GM19193 (cell line): ENCODE data around the gene IFI27L2.

Experiments used
- POLR2A ChIP-seq: IDR thresholded peaks from 4 replicates; pipeline ENCODE4 v1.6.1; 2011; ENCODE audit not compliant: insufficient read depth, insufficient read length; ENCODE audit errors: extremely low read depth

The IFI27L2 gene

DNA sequence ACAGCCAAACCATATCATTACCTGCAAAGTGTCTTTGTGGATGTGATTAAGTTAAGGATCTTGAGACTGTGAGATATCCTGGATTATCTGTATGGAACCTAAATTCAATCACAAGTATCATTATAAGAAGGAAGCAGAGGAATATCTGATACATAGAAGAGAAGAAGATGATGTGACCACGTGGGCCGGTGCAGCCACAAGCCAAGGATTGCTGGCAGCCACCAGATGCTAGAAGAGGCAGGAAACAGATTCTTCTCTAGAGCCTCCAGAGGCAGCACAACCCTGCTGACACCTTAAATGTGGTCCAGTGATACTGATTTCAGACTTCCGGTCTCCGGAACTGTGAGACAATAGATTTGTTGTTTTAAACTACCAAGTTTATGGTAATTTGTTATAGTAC lies 6.1 kb upstream of the IFI27L2 start:
- TF ChIP-seq POLR2A: no peak

DNA sequence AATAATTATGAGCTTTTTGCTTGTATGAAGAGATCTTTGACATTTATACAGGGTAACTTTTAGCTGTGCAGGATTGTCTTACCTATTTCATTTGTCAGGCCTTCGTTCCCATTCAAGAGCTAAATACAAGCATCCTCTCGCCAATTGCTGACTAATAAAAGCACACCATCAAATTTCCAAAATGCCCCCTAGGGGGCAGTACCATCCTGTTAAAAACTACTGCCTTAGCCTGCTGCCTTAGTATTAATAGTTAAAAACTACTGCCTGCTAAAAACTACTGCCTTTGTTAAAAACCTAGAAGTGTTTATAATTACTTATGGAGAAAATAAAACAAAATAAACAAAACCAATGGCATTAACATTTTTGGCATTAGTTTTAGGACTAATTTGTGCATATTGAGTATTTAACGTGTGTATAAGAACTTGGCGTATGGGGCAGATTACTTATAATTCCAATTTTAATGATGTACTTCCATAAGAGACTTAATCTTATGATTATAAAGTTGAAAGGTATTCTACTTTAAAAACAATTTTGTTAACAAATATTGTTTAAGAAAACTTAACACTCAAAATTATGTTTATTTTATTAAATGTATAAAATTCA lies 3.0 kb upstream of the IFI27L2 start:
- no peak for TF ChIP-seq POLR2A

DNA sequence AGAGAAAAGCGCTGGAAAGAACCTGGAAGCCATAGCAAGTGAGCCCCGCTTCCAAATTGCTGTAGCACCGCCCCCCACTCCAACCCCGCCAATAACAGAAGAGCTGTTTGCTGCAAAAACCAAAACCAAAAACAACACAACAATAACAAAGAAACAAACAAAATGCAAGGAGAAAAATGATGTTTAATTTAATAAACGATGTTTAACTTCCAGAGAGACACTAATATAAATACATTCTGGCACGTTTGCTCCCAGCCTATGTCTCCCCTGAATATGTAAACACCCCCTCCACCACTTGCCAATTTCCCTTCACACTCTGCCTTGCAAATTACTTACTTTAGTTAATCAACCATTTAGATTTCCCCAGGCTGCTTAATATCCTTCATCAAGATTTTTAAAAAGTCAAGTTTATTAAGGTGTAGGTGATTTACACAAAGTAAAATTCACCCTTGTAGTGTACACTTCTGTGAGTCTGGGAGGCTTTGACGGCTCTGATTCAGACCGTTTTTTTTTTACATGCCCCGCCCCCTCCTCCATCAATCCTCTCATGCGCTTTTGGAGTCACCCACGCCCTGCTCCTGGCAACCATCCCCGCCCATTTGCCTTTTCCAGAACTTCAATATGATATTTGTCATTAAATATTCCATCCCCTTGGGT lies 482 bp upstream of the IFI27L2 start:
- no peak for TF ChIP-seq POLR2A

DNA sequence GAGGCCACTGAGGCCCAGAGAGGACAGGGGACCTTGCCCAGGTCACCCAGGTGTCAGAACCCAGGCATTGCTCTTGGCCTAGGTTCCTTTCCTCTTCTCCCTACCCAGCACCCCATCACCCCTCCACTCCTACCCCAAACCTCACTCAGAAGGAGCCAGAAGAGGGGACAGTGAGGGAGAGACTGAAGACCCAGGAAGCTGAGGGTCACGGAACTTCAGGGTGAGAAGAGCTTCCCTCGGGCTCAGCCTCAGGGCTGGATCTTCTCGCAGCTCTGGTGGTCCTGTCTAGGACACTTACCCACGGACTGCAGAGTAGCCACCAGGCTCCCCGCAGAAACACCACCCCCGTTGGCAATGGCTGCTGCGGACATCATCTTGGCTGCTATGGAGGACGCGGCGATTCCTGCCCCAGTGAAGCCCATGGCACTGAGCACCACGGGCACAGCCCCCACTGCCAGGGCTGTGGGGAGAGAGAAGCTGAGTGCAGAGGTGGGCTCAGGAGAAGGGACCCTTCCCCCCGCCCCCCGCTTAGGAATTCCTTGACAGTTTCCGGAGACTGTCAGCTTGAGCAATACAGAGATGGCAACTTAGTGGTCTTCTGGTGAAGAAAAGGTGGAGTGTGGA lies 1.1 kb downstream of the IFI27L2 start:
- TF ChIP-seq POLR2A: no peak

DNA sequence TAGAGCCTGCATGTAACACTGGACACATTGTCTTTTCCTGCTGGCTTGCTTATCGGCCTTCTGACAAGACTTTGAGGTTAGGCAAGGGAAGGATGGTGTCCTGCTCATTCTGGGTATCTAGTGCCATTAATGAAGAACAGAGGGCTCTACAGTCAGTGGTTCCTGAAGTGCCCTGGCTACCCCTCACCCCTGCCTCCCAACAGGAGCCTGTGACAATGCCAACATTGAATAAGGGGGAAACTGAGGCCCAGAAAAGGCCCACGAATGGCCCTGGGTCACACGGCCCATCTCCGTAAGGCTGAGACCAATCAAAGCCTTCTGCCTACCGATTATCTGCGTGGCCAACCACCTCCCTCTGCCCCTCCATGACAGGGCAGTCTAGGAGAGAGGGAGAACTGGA lies 2.1 kb downstream of the IFI27L2 start:
- TF ChIP-seq POLR2A: no peak

DNA sequence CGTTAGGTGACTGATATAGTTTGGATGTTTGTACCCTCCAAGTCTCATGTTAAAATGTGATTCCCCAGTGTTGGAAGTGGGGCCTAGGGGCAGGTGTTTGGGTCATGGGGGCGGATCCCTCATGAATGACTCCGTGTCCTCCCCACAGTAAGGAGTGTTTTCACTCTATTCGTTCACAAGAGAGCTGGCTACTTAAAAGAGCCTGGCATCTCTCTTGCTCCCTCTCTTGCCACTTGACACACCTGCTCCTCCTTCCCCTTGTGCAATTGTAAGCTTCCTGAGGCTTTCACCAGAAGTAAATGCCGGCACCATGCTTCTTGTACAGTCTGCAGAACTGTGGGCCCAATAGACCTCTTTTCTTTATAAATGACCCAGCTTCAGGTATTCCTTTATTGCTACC lies 2.6 kb downstream of the IFI27L2 start:
- TF ChIP-seq POLR2A: no peak

DNA sequence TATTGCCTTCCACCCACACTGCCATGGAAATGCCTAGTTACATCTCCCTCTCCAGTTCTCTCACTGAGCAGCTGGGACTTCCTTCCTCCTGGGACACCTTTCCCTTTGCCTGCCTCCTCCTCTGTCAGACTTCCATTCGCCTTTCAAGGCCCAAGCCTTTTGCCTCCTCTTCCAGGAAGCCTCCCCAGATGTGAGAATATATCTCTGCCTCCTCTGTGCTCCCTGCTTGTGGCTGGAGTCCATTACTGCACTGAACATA lies 3.1 kb downstream of the IFI27L2 start:
- no peak for TF ChIP-seq POLR2A

DNA sequence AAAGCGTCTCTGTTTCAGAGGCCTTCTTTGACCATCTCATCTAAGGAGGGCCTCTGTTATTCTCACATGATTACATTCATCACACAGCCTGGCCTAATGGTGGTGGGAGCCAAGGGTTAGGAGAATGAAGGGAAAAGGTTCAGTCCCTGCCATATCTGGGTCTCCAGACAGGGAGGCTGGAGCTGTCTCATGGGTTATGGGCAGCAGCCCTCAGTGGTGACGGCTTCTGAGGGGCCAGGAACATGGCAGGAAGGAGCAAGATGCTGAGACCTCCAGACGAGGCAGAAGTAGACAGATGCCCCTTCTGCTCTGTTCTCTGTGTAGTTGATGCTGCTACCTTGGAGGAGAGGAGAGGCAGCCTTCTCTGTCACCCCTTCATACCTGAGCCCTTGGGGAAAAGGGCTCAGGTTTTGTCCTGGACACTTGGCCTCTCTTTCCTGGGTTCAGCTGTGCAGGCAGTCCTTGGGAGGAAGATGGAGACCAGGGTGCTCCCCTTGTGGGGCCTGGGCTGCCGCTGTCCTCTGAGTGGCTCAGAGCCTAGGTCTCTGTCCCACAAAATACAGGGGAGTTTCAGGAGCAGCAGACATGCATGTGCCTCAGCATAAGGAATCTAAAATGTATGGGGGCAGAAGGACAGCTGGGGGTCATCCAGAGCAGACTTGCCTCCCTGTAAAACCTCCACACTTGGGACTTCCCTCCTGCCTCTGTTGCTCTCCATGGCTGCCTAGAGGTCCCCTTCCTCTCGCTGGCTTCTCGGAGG lies 3.6 kb downstream of the IFI27L2 start:
- no peak for TF ChIP-seq POLR2A

DNA sequence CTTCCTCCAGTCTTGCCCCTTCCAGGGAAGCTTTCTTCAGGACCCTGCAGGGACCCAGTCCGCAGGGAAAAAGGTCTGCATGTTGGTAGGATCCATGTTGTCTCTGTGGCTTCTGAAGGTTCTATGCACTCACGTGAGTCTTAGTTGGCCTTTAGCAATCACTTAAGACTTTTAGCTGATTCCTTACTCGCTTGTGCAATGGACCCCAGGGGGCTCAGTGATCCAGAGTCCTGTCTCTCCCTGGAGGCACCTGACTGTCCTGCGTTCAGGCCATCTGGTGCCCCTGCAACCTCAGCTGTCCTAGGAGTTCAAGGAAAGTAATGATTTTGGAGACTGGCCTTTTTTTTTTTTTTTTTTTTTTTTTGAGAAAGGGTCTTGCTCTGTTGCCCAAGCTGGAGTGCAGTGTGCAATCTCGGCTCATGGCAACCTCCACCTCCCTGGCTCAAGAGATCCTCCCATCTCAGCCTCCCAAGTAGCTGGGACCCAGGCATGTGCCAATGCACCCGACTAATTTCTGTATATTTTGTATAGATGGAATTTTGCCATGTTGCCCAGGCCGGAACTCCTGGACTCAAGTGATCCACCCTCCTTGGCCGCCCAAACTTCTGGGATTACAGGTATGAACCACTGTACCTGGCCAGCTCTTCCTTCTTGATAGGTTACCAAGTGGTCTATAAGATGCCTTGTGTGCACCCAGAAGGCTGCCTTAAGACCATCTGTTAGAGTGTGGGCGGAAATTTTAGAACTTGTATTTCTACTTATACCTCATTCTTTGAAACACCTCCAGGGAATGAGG lies 4.6 kb downstream of the IFI27L2 start:
- no peak for TF ChIP-seq POLR2A

DNA sequence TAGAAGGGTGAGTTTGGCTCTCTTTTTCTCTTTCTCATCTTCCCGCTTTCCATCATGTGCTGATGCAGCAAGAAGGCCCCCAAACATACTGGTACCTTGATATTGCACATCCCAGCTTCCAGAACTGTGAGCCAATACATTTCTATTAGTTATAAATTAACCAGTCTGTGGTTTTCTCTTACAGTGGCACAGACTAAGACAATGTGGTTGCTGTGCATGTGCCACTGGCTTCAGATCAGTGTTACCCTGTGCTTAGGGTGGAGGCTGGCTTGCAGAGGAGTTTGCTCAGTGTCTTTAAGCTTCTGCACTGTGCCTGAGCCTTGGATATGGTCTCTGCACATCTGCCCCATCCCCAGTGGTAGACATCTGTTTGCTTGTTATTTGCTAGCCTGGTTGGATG lies 5.5 kb downstream of the IFI27L2 start:
- no peak for TF ChIP-seq POLR2A

DNA sequence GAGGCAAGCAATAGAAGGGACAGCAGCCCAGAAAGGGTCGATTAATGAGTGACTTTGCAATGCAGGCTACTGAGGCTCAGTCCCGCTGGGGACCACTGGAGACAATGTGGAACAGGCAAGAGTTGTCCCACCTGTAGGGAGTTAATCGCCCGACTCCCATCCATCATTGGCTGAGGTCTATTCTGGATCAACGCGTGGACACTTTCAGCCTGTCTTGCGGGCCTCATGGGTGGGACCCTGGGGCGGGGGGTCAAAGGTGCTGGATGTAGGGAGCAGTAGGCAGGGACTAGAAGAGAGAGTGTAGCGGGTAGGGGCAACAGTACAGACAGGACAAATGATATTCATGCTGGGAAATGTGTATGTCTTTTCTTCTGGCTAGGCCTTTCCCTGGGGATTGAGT lies 6.1 kb downstream of the IFI27L2 start:
- no peak for TF ChIP-seq POLR2A

DNA sequence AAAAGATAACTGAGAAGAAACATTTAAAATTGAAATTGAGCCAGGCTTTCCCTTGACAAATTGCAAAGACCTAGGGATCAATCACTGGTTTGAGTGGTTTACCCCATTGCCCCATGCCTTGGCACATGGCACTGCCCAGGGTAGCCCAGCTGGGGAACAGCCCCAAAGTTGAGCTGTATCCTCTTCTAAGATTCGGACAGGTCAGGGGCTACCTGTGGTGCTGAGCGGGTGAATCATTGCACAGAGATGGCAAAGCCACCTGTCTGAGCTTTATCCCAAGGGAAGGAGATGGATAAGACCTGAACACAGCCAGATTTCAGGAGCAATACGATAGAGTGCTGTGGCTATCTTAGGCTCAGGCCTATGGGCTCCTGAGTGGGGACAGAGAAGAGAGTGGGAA lies 7.0 kb downstream of the IFI27L2 start:
- TF ChIP-seq POLR2A: no peak

DNA sequence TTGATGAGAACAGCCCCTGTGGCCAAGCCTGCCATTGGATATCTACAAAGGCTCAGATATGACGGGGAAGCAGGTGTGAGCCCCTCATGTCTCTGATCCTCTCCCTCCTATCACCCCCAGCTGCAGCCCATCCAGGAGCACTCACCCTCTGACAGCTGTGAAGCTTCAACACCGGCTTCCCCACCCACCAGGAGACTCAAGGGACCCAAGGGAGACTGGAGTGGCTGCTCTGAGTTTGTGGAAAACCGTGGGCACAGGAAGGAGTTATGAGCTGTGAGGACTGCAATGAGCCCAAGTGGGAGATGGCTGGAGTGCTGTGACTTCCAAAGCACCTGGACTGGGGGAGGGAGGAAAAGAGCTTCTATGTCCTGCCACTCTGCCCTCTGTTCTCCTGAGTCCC lies 7.9 kb downstream of the IFI27L2 start:
- TF ChIP-seq POLR2A: no peak

DNA sequence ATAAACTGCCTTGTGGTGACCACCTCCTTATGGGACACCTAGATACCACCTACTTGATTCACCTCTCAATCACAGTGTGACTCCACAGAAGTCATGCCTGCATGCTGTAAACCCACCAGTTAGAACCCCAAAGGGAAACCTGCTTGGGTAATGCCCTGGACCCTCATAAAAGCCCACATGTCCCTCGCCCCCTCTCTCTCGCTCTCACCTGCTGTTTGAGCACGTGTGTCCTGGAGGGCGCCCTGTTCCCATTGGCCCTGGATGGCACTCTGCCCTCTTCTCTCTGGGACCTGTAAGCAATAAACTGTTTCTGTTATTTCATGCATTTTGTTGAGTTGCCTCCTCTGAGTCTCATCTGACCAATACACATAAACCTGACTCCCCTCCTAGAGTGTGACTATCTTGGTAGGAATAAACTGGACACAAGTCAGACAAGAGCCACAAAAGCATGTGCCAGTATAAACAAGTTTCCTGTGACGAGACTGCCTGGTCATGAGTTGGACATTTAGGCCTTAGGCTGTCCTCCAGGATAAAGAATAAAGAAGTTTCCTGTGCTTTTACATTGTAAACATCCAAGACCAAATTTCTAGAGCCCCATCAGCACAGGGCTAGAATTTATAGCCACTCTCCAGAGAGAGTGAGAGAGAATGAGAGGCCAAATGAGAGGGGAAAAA lies 8.6 kb downstream of the IFI27L2 start:
- TF ChIP-seq POLR2A: no peak

DNA sequence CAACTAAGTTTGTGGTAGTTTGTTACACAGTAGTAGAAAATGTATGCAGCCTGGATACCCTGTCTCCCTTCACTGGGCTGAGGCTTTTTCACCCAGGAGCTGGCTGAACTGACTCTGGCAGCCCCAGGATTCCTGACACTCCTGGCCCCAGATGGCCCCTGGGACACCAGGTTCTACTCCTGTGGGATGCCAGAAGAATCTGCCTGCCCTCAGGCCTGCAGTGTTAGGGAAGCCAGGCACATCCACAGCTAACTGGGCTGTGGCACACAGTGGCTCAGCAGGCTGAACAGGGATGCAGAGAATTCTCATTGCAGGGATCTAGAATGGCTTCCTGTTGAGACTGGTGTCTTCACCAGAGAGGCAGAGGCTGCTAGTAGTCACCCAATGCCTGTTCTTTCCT lies 10.3 kb downstream of the IFI27L2 start:
- TF ChIP-seq POLR2A: no peak

DNA sequence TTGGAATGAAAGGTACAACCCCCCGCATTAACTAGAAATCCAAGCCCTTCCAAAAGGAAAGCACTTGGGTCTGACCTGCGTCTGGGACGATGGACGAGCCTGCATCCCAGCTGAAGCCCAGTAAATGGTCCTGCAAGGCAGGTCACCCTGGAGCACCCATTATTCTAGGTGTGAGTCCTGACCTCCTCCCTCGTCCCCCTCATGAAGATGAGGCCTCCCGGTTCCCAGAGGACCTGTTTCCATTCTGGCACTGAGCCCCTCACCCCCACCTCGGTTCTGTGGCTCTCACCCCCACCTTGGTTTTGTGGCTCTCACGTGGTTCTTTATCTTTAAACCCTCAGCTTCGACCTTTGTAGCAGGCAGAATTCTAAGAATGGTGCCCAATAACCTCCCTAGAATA lies 11.5 kb downstream of the IFI27L2 start:
- no peak for TF ChIP-seq POLR2A

DNA sequence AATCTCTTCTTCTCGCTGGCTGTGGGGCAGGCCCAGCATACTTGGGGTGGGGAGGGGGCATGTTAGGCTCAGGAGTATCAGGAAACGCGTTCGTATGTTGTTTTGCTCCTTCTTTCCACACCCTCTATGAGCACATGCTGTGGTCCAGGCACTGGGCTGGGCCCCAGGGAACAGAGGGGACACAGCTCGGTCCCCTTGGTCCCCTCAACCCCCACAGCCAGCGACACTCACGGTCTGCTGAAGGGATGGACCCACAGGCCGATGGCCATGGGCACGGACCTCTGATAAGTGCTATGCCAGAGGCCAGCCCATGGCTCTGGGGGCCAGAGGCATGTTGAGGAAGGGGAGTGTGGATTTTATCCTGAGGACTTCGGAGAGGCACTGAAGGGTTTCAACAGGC lies 12.7 kb downstream of the IFI27L2 start:
- no peak for TF ChIP-seq POLR2A
